Trophoblast cell (in vitro differentiated cells and primary cell): ENCODE data around the gene PLEKHM2.

Source experiments
- DNase-seq, 2 donors: peaks; one replicate each; pipeline ENCODE4 v3.0.0-alpha.2; 2016
- H2AFZ ChIP-seq: 2 replicates; pipeline ENCODE4 v1.6.1; 2013; ENCODE audit warnings: low read length, moderate library complexity, mild to moderate bottlenecking; ENCODE audit not compliant: insufficient read depth, poor library complexity
- H2AK5ac ChIP-seq: 2 replicates; pipeline ENCODE4 v1.6.1; 2013; ENCODE audit warnings: mild to moderate bottlenecking, low read length
- H2BK120ac ChIP-seq: 2 replicates; pipeline ENCODE4 v1.6.1; 2013; ENCODE audit warnings: low read length, mild to moderate bottlenecking, moderate library complexity; ENCODE audit not compliant: insufficient read depth, poor library complexity
- H2BK12ac ChIP-seq: 2 replicates; pipeline ENCODE4 v1.6.1; 2013; ENCODE audit warnings: mild to moderate bottlenecking, low read length, moderate library complexity
- H2BK5ac ChIP-seq: 2 replicates; pipeline ENCODE4 v1.6.1; 2013; ENCODE audit warnings: low read length, low read depth, moderate library complexity, mild to moderate bottlenecking; ENCODE audit not compliant: poor library complexity
- H3K14ac ChIP-seq: 2 replicates; pipeline ENCODE4 v1.6.1; 2013; ENCODE audit warnings: mild to moderate bottlenecking, low read length
- H3K18ac ChIP-seq: 2 replicates; pipeline ENCODE4 v1.6.1; 2013; ENCODE audit warnings: mild to moderate bottlenecking, low read length
- H3K23ac ChIP-seq: 2 replicates; pipeline ENCODE4 v1.6.1; 2013; ENCODE audit warnings: low read length
- H3K27ac ChIP-seq: 2 replicates; pipeline ENCODE4 v1.5.1; 2013; ENCODE audit warnings: low read depth, mild to moderate bottlenecking, inconsistent platforms, low read length, moderate library complexity
- H3K27me3 ChIP-seq: 2 replicates; pipeline ENCODE4 v1.6.1; 2013; ENCODE audit warnings: inconsistent platforms, mild to moderate bottlenecking, low read length, moderate library complexity; ENCODE audit not compliant: insufficient read depth
- H3K36me3 ChIP-seq, 2 experiments: 1 replicate in 1 of 2; 2 replicates in 1 of 2; pipeline ENCODE4 v1.6.1; 2013; ENCODE audit warnings: low read length in 2 of 2, mild to moderate bottlenecking in 2 of 2, moderate library complexity in 1 of 2; ENCODE audit not compliant: insufficient read depth in 2 of 2, control insufficient read depth in 1 of 2
- H3K4ac ChIP-seq: 2 replicates; pipeline ENCODE4 v1.6.1; 2013; ENCODE audit warnings: low read depth, mild to moderate bottlenecking, low read length, moderate library complexity
- H3K4me1 ChIP-seq, 2 experiments: 1 replicate in 1 of 2; 2 replicates in 1 of 2; pipeline ENCODE4 v1.6.1; 2013; ENCODE audit warnings: low read length in 2 of 2, mild to moderate bottlenecking in 2 of 2, moderate library complexity in 1 of 2; ENCODE audit not compliant: insufficient read depth in 2 of 2, control insufficient read depth in 1 of 2
- H3K4me2 ChIP-seq: 2 replicates; pipeline ENCODE4 v1.6.1; 2013; ENCODE audit warnings: inconsistent platforms, mild to moderate bottlenecking, low read length, moderate library complexity
- H3K4me3 ChIP-seq: 2 replicates; pipeline ENCODE4 v1.5.1; 2013; ENCODE audit warnings: mild to moderate bottlenecking, low read depth, low read length, inconsistent platforms
- H3K79me1 ChIP-seq: one replicate; pipeline ENCODE4 v1.6.1; 2013; ENCODE audit warnings: low read length
- H3K79me2 ChIP-seq: 2 replicates; pipeline ENCODE4 v1.6.1; 2013; ENCODE audit warnings: low read length, mild to moderate bottlenecking; ENCODE audit not compliant: control insufficient read depth, insufficient read depth, poor library complexity
- H3K9ac ChIP-seq: 2 replicates; pipeline ENCODE4 v1.6.1; 2013; ENCODE audit warnings: mild to moderate bottlenecking, low read length
- H3K9me3 ChIP-seq: 2 replicates; pipeline ENCODE4 v1.6.1; 2013; ENCODE audit warnings: low read depth, mild to moderate bottlenecking, control low read depth, inconsistent platforms, low read length; ENCODE audit not compliant: insufficient read depth
- H4K12ac ChIP-seq: 2 replicates; pipeline ENCODE4 v1.6.1; 2013; ENCODE audit warnings: low read depth, mild to moderate bottlenecking, low read length, moderate library complexity
- H4K8ac ChIP-seq: 2 replicates; pipeline ENCODE4 v1.6.1; 2013; ENCODE audit warnings: low read depth, mild to moderate bottlenecking, low read length, moderate library complexity
- H4K91ac ChIP-seq: one replicate; pipeline ENCODE4 v1.6.1; 2013; ENCODE audit warnings: low read depth, mild to moderate bottlenecking, low read length, moderate library complexity
- WGBS: extraction: QIAGEN DNeasy Blood & Tissue Kit; methylation state at CpG from one replicate; pipeline ENCODE4 v1.1.7; 2013; ENCODE audit warnings: missing lambda C conversion rate; ENCODE audit not compliant: insufficient read length, insufficient coverage; ENCODE audit errors: extremely low coverage; 5-methylcytosine and 5-hydroxymethylcytosine counted together

The PLEKHM2 gene

GRCh38 chr1:15770313-15770962 lies 86.3 kb downstream of the PLEKHM2 start:
- H3K79me2 ChIP-seq = no peaks in the 10 kb centered on the region
- H2BK12ac ChIP-seq = no peak overlapping the region
- no peak overlapping the region for H3K27ac ChIP-seq
- H3K9me3 ChIP-seq = peaks cover 3% of the 10 kb centered on the region
- H3K27me3 ChIP-seq = no peaks in the 10 kb centered on the region
- peaks cover 82 to 86% of the 10 kb centered on the region in 2 experiments for H3K36me3 ChIP-seq
- H2AK5ac ChIP-seq = no peak overlapping the region
- no peak overlapping the region for H4K91ac ChIP-seq
- no peaks in the 10 kb centered on the region for H3K79me1 ChIP-seq
- no peak overlapping the region for H2BK120ac ChIP-seq
- H4K8ac ChIP-seq = no peak overlapping the region
- no peak overlapping the region for H3K9ac ChIP-seq
- no peak overlapping the region for H3K14ac ChIP-seq
- no peak overlapping the region for H4K12ac ChIP-seq
- H3K4me2 ChIP-seq = no peak overlapping the region
- H3K4me1 ChIP-seq = no peaks in the 10 kb centered on the region
- H2BK5ac ChIP-seq = no peak overlapping the region
- no peak overlapping the region for H3K18ac ChIP-seq
- no peak overlapping the region for H3K23ac ChIP-seq
- peak overlapping the region; percentile 1 for H3K4me3 ChIP-seq
- DNase-seq = no peak
- no CpG with 5 or more reads among the region's 14 CpGs for WGBS
- no peak overlapping the region for H2AFZ ChIP-seq
- no peak overlapping the region for H3K4ac ChIP-seq

- H3K4me3 ChIP-seq = no peak overlapping the region
- no peak overlapping the region for H2BK12ac ChIP-seq
- no peak overlapping the region for H4K91ac ChIP-seq
- no peaks in the 10 kb centered on the region for H3K79me1 ChIP-seq
- no peak overlapping the region for H2BK120ac ChIP-seq
- no peaks in the 10 kb centered on the region for H3K4me1 ChIP-seq
- H3K23ac ChIP-seq = no peak overlapping the region
- no peak overlapping the region for H3K14ac ChIP-seq
- H3K36me3 ChIP-seq = peaks cover 84 to 85% of the 10 kb centered on the region in 2 experiments
- H3K79me2 ChIP-seq = no peaks in the 10 kb centered on the region
- no peak overlapping the region for H3K4ac ChIP-seq
- no peak overlapping the region for H2AK5ac ChIP-seq
- H3K27me3 ChIP-seq = no peaks in the 10 kb centered on the region
- H3K9me3 ChIP-seq = peaks cover 3% of the 10 kb centered on the region
- no peak overlapping the region for H3K4me2 ChIP-seq
- H4K12ac ChIP-seq = no peak overlapping the region
- no CpG with 5 or more reads among the region's 6 CpGs for WGBS
- no peak overlapping the region for H2BK5ac ChIP-seq
- no peak overlapping the region for H3K9ac ChIP-seq
- no peak for DNase-seq
- no peak overlapping the region for H3K18ac ChIP-seq
- H4K8ac ChIP-seq = no peak overlapping the region
- H3K27ac ChIP-seq = no peak overlapping the region
- H2AFZ ChIP-seq = no peak overlapping the region
These were observed 87.9 kb downstream of the PLEKHM2 start for GRCh38 chr1:15771836-15772515.

DNA sequence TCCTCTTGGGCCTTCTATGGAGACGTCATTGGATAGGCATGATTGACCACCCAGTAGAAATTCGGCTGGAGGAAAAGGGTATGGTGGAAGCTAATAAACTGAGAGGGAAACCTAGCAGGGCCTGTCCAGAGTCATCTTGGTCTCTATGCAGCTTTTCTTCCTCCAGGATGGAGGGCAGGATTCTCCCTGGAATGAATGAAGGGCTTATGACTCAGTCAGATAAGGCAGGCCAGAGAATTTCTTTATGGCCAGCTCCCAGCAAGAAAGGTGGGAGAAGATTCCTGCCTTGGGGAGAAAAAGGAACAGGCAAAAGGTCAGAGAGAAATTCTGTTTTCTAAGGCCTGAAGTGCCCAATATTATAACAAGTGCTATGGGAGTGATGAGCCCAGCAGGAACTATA lies 91.6 kb downstream of the PLEKHM2 start:
- Histone ChIP-seq H3K9me3 (peaks cover 2% of the 10 kb centered on the region), H3K9ac (no peak overlapping the region), H2AK5ac (no peak overlapping the region), H2AFZ (no peak overlapping the region), H3K18ac (no peak overlapping the region), H3K27me3 (no peaks in the 10 kb centered on the region), H3K4me2 (no peak overlapping the region), H2BK5ac (no peak overlapping the region), H3K14ac (no peak overlapping the region), H3K4me3 (no peak overlapping the region), H2BK12ac (no peak overlapping the region), H3K79me2 (no peaks in the 10 kb centered on the region), H2BK120ac (no peak overlapping the region), H3K79me1 (no peaks in the 10 kb centered on the region), H3K4me1 (no peaks in the 10 kb centered on the region), H4K8ac (no peak overlapping the region), H4K12ac (no peak overlapping the region), H4K91ac (no peak overlapping the region), H3K4ac (no peak overlapping the region), H3K27ac (no peak overlapping the region), H3K36me3 (peaks cover 84 to 87% of the 10 kb centered on the region in 2 experiments), H3K23ac (no peak overlapping the region)
- no peak for DNase-seq
- no CpG with 5 or more reads among the region's 2 CpGs for WGBS

DNA sequence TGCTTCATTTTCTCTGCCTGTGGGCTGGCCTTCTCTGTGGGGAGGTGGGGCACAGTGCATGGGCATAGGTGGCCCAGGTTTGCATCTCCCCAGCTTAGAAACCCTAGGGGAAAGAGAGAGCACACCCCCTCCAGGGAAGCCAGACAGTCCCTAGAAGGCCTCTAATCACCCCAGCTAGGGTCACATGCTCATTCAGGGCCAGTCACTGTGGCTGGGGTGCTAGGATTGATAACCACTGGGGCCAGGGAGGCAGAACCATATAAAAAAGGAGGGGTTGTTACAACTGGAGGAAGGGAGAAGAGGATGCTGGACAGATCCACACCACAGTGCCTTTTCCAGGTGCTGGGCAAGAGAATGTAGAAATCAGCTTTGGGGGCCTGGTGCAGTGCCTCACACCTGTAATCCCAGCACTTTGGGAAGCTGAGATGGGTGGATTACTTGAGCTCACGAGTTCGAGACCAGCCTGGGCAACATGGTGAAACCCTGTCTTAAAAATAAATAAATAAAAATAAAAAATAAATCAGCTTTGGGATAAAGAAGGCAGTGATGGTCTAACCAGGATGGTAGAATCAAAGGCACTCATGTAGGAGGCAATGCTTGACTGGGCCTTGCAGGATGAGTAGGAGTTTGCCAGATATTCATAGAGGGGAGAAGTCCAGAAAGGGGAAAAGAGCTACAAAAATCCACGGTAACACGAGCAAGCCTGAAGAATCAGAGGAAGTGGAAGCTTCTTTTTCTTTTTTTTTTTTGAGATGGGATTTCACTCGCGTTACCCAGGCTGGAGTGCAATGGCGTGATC lies 94.0 kb downstream of the PLEKHM2 start:
- no peak overlapping the region for H4K12ac ChIP-seq
- H3K9ac ChIP-seq = no peak overlapping the region

More for the DNA sequence above, 94.0 kb downstream of the PLEKHM2 start:
- Histone ChIP-seq H2AFZ (no peak overlapping the region), H3K4me3 (no peak overlapping the region), H3K9me3 (peaks cover 2% of the 10 kb centered on the region), H3K4me2 (no peak overlapping the region), H3K79me1 (no peaks in the 10 kb centered on the region), H3K4me1 (no peaks in the 10 kb centered on the region), H3K79me2 (no peaks in the 10 kb centered on the region), H2BK12ac (no peak overlapping the region), H3K4ac (no peak overlapping the region), H2AK5ac (no peak overlapping the region), H3K27me3 (no peaks in the 10 kb centered on the region), H3K27ac (no peak overlapping the region), H4K8ac (no peak overlapping the region), H3K23ac (no peak overlapping the region), H2BK120ac (no peak overlapping the region), H3K18ac (no peak overlapping the region), H3K36me3 (peaks cover 80 to 82% of the 10 kb centered on the region in 2 experiments), H2BK5ac (no peak overlapping the region), H4K91ac (no peak overlapping the region), H3K14ac (no peak overlapping the region)
- WGBS = no CpG with 5 or more reads among the region's 7 CpGs
- no peak for DNase-seq
